HUDEP-2 (cell line): ENCODE results near the gene SAMSN1.

ENCODE experiments used
- DNase-seq, 76 experiments: peaks; one replicate each; lab custom pipeline; 2025; ENCODE audit not compliant: unreplicated experiment in 76 of 76; lab: John Stamatoyannopoulos, UW

Gene SAMSN1

DNA sequence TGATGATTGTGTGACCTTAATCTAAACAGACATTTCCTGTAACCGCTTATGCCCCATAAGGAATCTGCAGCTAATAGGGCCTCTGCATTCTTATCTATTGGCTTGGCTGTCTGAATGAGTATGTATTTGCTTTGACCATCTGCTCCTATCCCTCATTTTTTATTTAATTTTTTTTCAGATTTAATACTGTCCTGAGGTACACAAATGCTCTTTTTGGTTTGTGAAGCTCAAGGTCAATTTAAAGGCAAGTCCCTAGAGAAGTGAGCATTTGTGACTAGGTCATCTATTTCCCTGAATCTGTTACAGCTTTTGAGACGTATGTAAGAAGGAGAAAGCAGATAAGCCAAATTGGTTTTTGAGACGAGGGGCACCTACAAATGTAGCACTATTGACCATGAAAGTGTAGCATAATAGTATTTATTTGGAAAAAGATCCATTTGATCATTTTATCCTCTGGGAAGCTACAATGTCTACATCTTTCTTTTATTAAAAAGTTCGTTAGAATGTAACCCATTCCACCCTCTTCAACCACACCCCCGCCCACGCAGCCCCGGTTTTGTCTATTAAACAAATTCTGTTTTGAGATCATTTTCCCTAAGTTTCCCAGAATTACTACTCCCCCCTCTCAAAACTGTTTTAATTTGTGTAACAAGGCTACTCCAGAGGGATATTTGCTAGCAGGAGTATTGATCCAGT, 93.9 kb downstream of the SAMSN1 start:
- DNase-seq, result peak in 25 of 76 experiments; percentile 6 to 69 (median 39)

DNA sequence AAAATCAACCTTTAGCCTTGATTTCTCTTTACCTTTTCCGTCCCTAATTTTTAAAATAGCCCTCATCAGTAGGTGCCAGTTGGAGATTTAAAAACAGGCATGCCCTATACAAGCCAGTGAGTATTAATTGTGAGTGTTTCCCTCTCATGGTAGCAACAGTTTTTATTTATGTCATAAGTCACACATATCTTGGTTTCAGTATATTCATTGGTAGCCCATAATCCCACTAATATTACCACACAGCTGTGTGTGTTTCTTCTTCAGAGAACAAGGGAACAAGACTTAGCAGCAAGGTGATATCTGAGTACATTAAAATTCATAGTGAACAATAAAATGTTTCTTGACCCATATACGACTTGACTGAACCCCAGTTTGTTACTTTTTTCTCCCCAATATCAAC, 94.6 kb downstream of the SAMSN1 start:
- no peak for DNase-seq

DNA sequence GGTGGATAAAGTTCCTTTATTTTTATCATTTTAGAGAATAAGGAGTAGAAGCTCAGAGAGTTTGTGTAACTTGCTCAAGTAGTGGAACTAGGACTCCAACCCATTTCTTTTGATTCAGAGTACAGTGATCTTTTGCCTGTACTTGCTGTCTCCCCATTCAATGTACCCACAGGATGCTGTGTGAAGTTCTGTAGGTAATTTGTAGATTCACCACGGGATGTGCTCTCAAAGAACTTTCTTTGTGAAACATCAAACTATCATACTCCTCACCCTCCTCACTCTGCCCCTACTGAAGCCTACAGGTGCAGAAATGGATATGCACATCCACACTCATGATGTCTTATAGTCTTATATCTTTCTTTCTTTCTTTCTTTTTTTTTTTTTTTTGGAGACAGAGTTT, 97.3 kb downstream of the SAMSN1 start:
- DNase-seq, result no peak

DNA sequence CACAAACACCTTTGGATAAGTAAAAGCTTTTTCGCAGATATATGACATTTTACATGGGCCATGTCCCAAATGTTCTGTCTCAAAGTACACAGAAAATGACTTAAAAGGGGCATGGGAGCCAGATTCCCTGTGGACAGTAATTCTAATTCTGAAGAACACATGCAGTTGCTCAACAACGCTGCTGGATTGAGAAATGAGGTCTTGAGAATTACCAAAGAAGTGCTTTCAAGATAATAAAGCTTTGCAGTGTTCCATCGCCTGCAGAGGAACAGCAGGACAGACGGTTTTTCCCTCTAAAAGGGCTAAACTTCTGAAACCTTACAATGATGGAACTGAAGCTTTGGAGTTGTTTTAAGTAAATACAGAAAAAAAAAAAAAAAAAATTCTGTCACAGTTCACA, 107.9 kb downstream of the SAMSN1 start:
- DNase-seq, result no peak

DNA sequence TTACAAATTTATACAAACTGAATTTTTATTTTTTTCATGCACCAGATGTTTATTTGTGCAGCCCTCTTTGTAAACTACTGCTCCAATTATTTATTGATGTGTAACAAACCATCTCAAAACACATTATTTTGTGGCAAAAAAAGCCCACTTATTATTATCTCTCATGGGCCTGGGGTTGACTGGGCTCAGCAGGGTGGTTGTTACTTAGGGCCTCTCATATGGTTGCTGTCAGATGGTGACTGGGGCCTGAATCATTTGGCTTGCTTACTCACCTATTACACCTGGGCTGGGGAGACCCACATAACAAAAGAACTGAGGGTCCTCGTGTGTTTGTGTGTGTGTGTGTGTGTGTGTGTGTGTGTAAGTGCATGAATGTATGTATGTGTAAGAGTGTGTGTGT, 110.7 kb downstream of the SAMSN1 start:
- DNase-seq, result no peak
